NCI-H187 treated with DMSO at 0.1 percent for 48 hours (cell line): ENCODE data around the gene TUFT1.
"Not testable (repeated sequence)": the region's sequence is repeated elsewhere in the genome, so short reads cannot be mapped to it uniquely, and the experiment has no call there.

Source experiments
- DNase-seq: peaks from one replicate; lab custom pipeline; 2025; lab: John Stamatoyannopoulos, UW

TUFT1 gene

DNA sequence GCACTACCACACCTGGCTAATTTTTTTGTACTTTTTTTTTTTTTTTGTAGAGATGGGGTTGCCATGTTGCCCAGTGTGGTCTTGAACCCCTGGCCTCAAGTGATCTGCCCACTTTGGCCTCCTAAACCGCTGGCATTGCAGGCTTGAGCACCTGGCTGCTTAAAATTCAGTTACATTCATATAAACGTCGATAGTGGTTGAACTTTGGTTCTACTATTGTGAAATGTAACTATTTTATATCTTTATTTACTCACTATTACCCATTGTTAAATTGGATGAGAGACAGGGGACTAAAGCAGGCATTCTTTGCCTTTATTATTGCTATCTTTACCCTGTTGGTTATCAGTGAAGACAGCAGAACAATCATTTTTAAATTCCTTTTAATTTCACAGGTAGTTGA lies 77.9 kb downstream of the TUFT1 start:
- no peak for DNase-seq

- no peak for DNase-seq
Measured at GRCh38 chr1:151618470-151618869, 78.4 kb downstream of the TUFT1 start.

DNA sequence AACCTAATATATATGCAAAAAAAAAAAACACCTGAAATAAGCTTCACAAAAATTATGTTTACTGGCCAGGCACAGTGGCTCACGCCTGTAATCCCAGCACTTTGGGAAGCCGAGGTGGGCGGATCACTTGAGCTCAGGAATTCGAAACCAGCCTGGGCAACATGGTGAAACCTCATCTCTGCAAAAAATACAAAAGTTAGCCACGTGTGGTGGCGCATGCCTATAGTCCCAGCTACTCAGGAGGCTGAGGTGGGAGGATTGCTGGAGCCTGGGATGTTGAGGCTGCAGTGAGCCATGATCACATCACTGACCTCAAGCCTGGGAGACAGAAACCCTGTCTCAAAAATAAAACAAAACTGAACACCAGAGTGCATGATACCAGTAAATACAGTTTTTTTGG lies 78.9 kb downstream of the TUFT1 start:
- DNase-seq = not testable (repeated sequence)

GRCh38 chr1:151619489-151620093 lies 79.5 kb downstream of the TUFT1 start:
- DNase-seq = no peak

GRCh38 chr1:151620286-151620685 lies 80.2 kb downstream of the TUFT1 start:
- DNase-seq = no peak

DNA sequence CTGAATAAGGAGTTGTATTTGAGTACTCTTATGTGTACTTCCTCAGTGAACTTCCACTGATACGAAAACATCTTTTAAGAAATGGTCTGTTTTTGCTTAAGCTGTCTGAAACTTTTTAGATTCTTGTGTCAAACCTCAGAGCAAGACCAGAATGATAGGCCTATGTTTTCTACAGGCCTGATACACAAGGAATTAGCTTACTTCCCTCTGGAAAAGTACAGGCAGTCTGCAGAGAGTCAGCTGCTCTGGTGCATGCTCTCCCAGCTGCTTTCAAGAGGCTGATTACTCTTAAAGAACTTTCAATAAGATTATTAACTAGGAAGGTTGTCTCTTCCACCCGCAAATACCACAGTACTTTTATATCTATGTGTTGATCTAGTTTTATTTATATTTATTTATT lies 81.2 kb downstream of the TUFT1 start:
- no peak for DNase-seq

- no peak for DNase-seq
Measured at GRCh38 chr1:151624783-151625182, 84.7 kb downstream of the TUFT1 start.

GRCh38 chr1:151626740-151627334 lies 86.7 kb downstream of the TUFT1 start:
- DNase-seq = no peak

GRCh38 chr1:151629278-151629677 lies 89.2 kb downstream of the TUFT1 start:
- DNase-seq = no peak
